ENCODE data around the gene SLF2.

SLF2 gene

GRCh38 chr10:100960251-100960650 is 47.5 kb downstream of the SLF2 start:
- DNase-seq (ENCODE audit: low spot score) = no peak
- POLR2A ChIA-PET (ENCODE audit: low non-redundant PET) = no interaction called here
- CTCF ChIA-PET = no interaction called here
- H3K27ac ChIP-seq = no peak overlapping the region
- TF ChIP-seq, protein P1, sequence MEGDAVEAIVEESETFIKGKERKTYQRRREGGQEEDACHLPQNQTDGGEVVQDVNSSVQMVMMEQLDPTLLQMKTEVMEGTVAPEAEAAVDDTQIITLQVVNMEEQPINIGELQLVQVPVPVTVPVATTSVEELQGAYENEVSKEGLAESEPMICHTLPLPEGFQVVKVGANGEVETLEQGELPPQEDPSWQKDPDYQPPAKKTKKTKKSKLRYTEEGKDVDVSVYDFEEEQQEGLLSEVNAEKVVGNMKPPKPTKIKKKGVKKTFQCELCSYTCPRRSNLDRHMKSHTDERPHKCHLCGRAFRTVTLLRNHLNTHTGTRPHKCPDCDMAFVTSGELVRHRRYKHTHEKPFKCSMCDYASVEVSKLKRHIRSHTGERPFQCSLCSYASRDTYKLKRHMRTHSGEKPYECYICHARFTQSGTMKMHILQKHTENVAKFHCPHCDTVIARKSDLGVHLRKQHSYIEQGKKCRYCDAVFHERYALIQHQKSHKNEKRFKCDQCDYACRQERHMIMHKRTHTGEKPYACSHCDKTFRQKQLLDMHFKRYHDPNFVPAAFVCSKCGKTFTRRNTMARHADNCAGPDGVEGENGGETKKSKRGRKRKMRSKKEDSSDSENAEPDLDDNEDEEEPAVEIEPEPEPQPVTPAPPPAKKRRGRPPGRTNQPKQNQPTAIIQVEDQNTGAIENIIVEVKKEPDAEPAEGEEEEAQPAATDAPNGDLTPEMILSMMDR (conservative IDR thresholded peaks at IDR 0.05; ENCODE audit: low read depth) = no peak

GRCh38 chr10:100962351-100963080 is 49.8 kb downstream of the SLF2 start:
- CTCF ChIA-PET = interaction anchor here (1.6 kb wide), 1 partner anchor 52 kb away, joined by 6 read pairs; no protein-coding TSS in a partner anchor
- TF ChIP-seq, protein P1 (conservative IDR thresholded peaks at IDR 0.05; ENCODE audit: low read depth) = no peak
- DNase-seq (ENCODE audit: low spot score) = no peak
- H3K27ac ChIP-seq = no peak overlapping the region
- POLR2A ChIA-PET (ENCODE audit: low non-redundant PET) = no interaction called here

DNA sequence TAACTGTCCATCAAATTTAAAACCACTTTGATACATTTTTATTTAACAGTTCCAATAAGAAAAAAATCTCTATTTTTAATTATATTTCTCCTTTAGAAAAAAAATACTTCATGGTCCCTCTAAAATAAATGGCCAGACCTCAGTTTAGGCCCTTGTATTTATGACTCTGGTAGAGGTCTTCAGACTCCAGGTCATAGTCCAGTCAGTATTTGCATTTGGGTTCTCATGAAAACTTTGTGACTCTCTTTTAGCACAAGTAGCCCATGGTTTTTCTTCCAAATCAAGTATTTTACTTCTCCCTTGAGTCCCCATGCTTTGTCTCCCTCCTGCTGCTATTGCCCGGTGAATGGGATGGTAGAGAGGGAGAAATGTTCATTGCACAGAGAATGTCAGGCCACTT is 51.1 kb downstream of the SLF2 start:
- ChIA-PET POLR2A (ENCODE audit: low non-redundant PET) (no interaction called here), CTCF (interaction anchor here (1.0 kb wide), 1 partner anchor 10 kb away, joined by 4 read pairs; no protein-coding TSS in a partner anchor)
- no peak overlapping the region for H3K27ac ChIP-seq
- DNase-seq (ENCODE audit: low spot score) = no peak
- TF ChIP-seq, protein P1 (conservative IDR thresholded peaks at IDR 0.05; ENCODE audit: low read depth) = no peak

DNA sequence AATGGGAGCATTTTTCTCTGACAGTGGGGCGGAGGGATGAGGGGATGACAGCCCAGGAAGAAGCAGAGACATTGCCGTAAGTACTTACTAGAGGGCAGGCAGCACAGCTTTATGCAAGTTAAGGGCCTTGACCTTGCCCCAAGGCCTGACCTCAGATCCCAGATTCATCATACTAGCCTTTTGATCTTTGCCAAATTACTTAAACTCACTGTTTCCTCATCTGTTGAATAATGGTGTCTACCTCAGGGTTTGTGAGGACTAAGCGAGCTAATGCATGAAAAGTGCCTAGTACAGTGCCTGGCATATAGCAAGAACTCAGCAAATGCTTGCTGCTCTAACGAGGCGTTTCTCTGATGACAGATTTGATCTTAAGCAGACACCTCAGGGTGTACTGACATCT is 53.1 kb downstream of the SLF2 start:
- TF ChIP-seq, protein P1 (conservative IDR thresholded peaks at IDR 0.05; ENCODE audit: low read depth) = no peak
- no peak overlapping the region for H3K27ac ChIP-seq
- DNase-seq (ENCODE audit: low spot score) = no peak
- CTCF ChIA-PET = interaction anchor here (0.6 to 1.7 kb wide), 5 partner anchors 11 to 879 kb away, joined by 3 to 6 read pairs (median 3); no protein-coding TSS in a partner anchor
- POLR2A ChIA-PET (ENCODE audit: low non-redundant PET) = no interaction called here

DNA sequence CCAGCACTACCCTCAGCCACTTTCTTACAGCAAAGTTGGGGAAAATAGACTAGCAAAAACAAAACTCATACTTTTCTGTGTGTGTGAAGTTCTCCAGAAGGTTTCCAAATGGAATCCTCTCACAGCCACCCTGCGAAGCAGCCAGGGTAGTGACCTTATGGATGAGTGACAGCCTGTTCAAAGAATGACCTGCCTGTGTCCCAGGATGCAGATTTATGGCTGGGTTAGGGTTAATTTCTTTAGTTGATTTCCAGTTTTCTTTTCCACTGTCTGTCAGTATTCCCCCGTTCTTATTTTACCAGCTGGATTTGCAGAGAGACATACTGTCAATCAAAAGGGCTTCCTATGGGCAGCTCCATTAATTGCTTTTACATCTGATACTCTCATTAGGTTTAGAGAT is 54.1 kb downstream of the SLF2 start:
- TF ChIP-seq, protein P1 (conservative IDR thresholded peaks at IDR 0.05; ENCODE audit: low read depth) = no peak
- no peak for DNase-seq (ENCODE audit: low spot score)
- CTCF ChIA-PET = interaction anchor here (0.6 to 1.7 kb wide), 4 partner anchors 27 to 56 kb away, joined by 3 to 6 read pairs (median 5); no protein-coding TSS in a partner anchor
- no peak overlapping the region for H3K27ac ChIP-seq
- POLR2A ChIA-PET (ENCODE audit: low non-redundant PET) = interaction anchor here (0.7 kb wide), 1 partner anchor 409 kb away, joined by 3 read pairs; no protein-coding TSS in a partner anchor

DNA sequence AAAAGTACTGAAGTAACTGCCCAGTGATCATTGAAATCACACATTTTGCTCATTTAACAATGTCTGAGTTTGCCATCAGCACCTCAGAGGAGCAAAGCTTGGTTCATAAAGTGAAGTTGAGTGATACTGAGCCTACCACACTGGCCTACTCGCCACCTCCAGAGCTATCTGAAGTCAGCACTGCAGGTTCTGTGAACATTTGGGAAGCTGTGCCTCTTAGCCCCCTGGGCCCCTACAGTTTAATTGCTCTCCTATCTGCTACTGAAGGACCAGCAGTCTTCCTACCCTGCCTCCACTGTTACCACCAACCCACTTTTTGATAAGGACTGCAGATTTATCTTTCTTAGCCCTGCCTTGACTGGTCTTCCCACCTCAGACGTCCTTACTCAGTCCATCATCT is 54.6 kb downstream of the SLF2 start:
- POLR2A ChIA-PET (ENCODE audit: low non-redundant PET) = interaction anchor here (0.7 kb wide), 1 partner anchor 409 kb away, joined by 3 read pairs; no protein-coding TSS in a partner anchor
- H3K27ac ChIP-seq = no peak overlapping the region
- TF ChIP-seq, protein P1 (conservative IDR thresholded peaks at IDR 0.05; ENCODE audit: low read depth) = no peak
- no peak for DNase-seq (ENCODE audit: low spot score)
- CTCF ChIA-PET = interaction anchor here (0.5 to 1.5 kb wide), 3 partner anchors 26 to 663 kb away, joined by 3 to 4 read pairs (median 3); no protein-coding TSS in a partner anchor
